Choroid plexus epithelial cell (primary cell): Measurements from ENCODE around the gene TRANK1.

ENCODE experiments used
- DNase-seq: peaks from one replicate; pipeline ENCODE4 v3.0.0-alpha.2; 2010; ENCODE audit warnings: low read depth
- H3K4me3 ChIP-seq: 2 replicates; pipeline ENCODE4 v1.5.1; 2011; ENCODE audit warnings: low read depth, mild to moderate bottlenecking, control low read depth, low read length, moderate library complexity
- CTCF ChIP-seq: conservative IDR thresholded peaks from 2 replicates; pipeline ENCODE4 v1.5.1; 2011; ENCODE audit warnings: low read depth, mild to moderate bottlenecking, control low read depth, inconsistent platforms, low read length, moderate library complexity

The TRANK1 gene

GRCh38 chr3:36859494-36859893, 85.4 kb downstream of the TRANK1 start:
- TF ChIP-seq CTCF, result no peak
- no peak overlapping the region for H3K4me3 ChIP-seq
- DNase-seq, result no peak

- no peak for DNase-seq
- no peak for TF ChIP-seq CTCF
- no peak overlapping the region for H3K4me3 ChIP-seq
Measured at GRCh38 chr3:36852071-36852470, 92.8 kb downstream of the TRANK1 start.

- DNase-seq, result no peak
- no peak for TF ChIP-seq CTCF
- H3K4me3 ChIP-seq, result no peak overlapping the region
Measured at GRCh38 chr3:36850743-36851142, 94.1 kb downstream of the TRANK1 start.

GRCh38 chr3:36846406-36846805, 98.4 kb downstream of the TRANK1 start:
- TF ChIP-seq CTCF, result no peak
- DNase-seq, result no peak

GRCh38 chr3:36843065-36844051, 101.5 kb downstream of the TRANK1 start:
- DNase-seq, result peak; percentile 73
- TF ChIP-seq CTCF, result peak; percentile 88
- no peak overlapping the region for H3K4me3 ChIP-seq

More at GRCh38 chr3:36846406-36846805, 98.4 kb downstream of the TRANK1 start:
- H3K4me3 ChIP-seq, result no peak overlapping the region

- H3K4me3 ChIP-seq, result no peak overlapping the region
- no peak for TF ChIP-seq CTCF
- no peak for DNase-seq
Measured at GRCh38 chr3:36842275-36842674, 102.6 kb downstream of the TRANK1 start.
